Right lobe of liver (tissue), 6 donors: ENCODE results near the gene NEDD4L. TPM values are rescaled to one million over a fixed set of nuclear protein-coding genes. Genes with fewer than 3 reads are reported as not detected.

Experiments
- ATAC-seq, 4 donors: fragments of 200-7000 bp; cut with Tn5 transposase; one replicate each; pipeline ENCODE4 v1.9.1; 2020; ENCODE audit warnings: mild to moderate bottlenecking in 4 of 4, moderate library complexity in 4 of 4
- DNase-seq, 3 donors: peaks; one replicate each; pipeline ENCODE4 v3.0.0-alpha.2; 2020
- H3K27ac ChIP-seq, 3 donors: fragments of 200-600 bp; one replicate each; pipeline ENCODE4 v1.8.0; 2022
- H3K27me3 ChIP-seq, 2 donors: fragments of 200-600 bp; one replicate each; pipeline ENCODE4 v1.8.0; 2022
- H3K36me3 ChIP-seq, 4 donors: fragments of 200-600 bp; sonication (generic) in 1 of 4; one replicate each; pipeline versions ENCODE4 v1.5.1 to v1.8.0; 2017 to 2022; ENCODE audit warnings: control low read depth in 1 of 4
- H3K4me1 ChIP-seq, 4 donors: fragments of 200-600 bp; sonication (generic) in 1 of 4; one replicate each; pipeline versions ENCODE4 v1.5.1 to v1.8.0; 2017 to 2022; ENCODE audit warnings: control low read depth in 1 of 4
- H3K4me3 ChIP-seq, 3 donors: fragments of 200-600 bp; one replicate each; pipeline ENCODE4 v1.8.0; 2022
- H3K9me3 ChIP-seq, 4 donors: fragments of 200-600 bp; sonication (generic) in 1 of 4; one replicate each; pipeline versions ENCODE4 v1.5.1 to v1.8.0; 2017 to 2022; ENCODE audit warnings: control low read depth in 1 of 4
- POLR2A ChIP-seq: fragments of 450-650 bp; IDR thresholded peaks from one replicate; pipeline ENCODE4 v1.6.1; 2017; ENCODE audit warnings: antibody characterized with exemption, mild to moderate bottlenecking
- WGBS: methylation state at CpG from one replicate; pipeline ENCODE4 v1.1.6; 2018; ENCODE audit warnings: low coverage, low lambda C conversion rate; ENCODE audit not compliant: insufficient coverage; ENCODE audit errors: missing lambda C conversion rate; 5-methylcytosine and 5-hydroxymethylcytosine counted together
- intact Hi-C, 2 donors: fragments of 100-400 bp; cut with DNase I; formaldehyde crosslinking; loops; one replicate each; pipeline versions ENCODE4 v1.11.2 to v1.14.1; 2022
- total RNA-seq, 6 experiments: library from RNA; depleted of rRNA in 2 of 6; stranded (reverse); fragments of >200 nt in 2 of 6; fragmentation: NEBNext Ultra II Directional in 3 of 6; extraction: Animal tissue kit (Norgen Biotek cat#: 25700) in 3 of 6; gene quantifications; one replicate each; pipeline versions ENCODE4 v1.1.0 to v1.2.4, GENCODE V29; 2016 to 2023
- TF ChIP-seq, protein P1 (sequence below), 4 donors: fragments of 200-600 bp in 3 of 4; fragments of 450-650 bp in 1 of 4; IDR thresholded peaks; one replicate each; pipeline versions ENCODE4 v1.5.1 to v1.8.0; 2016 to 2022; ENCODE audit warnings: antibody characterized with exemption in 4 of 4, mild to moderate bottlenecking in 2 of 4
- donor health status: DM: no; HTN: yes; CAD: no.
- donor health status: DM: no; HTN: no; CAD: no.
- donor health status: DM: no; HTN: no; CAD: no.
- donor health status: DM: no; HTN: yes; CAD: no.
- donor health status: DM: no; HTN: yes; CAD: no.

NEDD4L gene
- total RNA-seq, 6 experiments from 2014 or later: 21.5 to 41.0 (median 33.2) TPM

DNA sequence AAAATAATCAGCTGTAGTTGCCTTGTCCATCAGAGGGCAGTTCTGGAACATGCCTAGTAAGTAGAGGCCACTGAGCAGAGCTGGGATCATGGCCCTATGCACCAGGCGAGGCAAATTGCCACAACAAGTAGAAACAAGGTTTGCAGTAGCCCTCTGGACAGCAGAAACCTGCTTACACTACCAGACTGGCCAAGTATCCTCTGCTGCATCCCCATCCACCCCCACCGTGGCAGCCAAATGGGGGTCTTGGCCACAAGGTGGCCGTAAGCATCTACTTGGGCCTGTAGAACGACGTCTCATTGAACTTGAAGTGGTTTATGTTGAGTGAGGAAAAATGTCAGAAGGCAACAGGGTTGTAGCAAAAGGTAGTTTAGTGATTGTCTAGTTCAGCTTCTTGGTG lies 343.7 kb downstream of the NEDD4L start:
- H3K4me1 ChIP-seq: no peaks in the 10 kb centered on the region
- intact Hi-C loops: no loop called here
- no peaks in the 10 kb centered on the region for H3K27me3 ChIP-seq
- H3K27ac ChIP-seq: no peak overlapping the region
- no peak overlapping the region for H3K4me3 ChIP-seq
- DNase-seq: no peak
- ATAC-seq: no peak
- peaks cover 0 to 9% (median 3%) of the 10 kb centered on the region in 4 donors for H3K36me3 ChIP-seq
- WGBS: 98% methylated on average over 5 of the region's 5 CpGs
- TF ChIP-seq POLR2A: no peak
- TF ChIP-seq, protein P1, sequence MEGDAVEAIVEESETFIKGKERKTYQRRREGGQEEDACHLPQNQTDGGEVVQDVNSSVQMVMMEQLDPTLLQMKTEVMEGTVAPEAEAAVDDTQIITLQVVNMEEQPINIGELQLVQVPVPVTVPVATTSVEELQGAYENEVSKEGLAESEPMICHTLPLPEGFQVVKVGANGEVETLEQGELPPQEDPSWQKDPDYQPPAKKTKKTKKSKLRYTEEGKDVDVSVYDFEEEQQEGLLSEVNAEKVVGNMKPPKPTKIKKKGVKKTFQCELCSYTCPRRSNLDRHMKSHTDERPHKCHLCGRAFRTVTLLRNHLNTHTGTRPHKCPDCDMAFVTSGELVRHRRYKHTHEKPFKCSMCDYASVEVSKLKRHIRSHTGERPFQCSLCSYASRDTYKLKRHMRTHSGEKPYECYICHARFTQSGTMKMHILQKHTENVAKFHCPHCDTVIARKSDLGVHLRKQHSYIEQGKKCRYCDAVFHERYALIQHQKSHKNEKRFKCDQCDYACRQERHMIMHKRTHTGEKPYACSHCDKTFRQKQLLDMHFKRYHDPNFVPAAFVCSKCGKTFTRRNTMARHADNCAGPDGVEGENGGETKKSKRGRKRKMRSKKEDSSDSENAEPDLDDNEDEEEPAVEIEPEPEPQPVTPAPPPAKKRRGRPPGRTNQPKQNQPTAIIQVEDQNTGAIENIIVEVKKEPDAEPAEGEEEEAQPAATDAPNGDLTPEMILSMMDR (IDR thresholded peaks at IDR 0.05): no peak
- H3K9me3 ChIP-seq: no peaks in the 10 kb centered on the region

DNA sequence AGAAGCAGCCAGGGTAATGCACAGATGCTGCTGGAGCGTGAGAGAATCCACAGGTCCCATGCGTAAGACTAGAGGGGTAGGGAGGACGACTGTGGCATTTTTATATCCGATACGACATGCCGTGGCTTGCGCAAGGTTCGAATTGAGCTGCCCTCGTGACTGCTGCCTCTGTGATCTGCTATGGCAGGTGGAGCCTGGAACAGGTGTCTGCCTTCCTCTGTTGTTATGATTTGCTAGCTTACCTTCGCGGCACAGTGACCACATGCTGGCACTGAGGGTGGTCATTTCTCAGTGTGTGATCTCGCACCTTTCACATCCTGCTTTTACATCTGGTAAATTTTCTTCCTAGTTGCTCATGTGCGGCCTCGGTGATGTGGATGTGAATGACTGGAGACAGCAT lies 344.7 kb downstream of the NEDD4L start:
- ATAC-seq: no peak
- 91% methylated on average over 11 of the region's 14 CpGs for WGBS
- Histone ChIP-seq H3K9me3 (no peaks in the 10 kb centered on the region), H3K4me3 (no peak overlapping the region), H3K4me1 (no peaks in the 10 kb centered on the region), H3K27me3 (no peaks in the 10 kb centered on the region), H3K27ac (no peak overlapping the region), H3K36me3 (peaks cover 0 to 9% (median 3%) of the 10 kb centered on the region in 4 donors)
- TF ChIP-seq, protein P1 (IDR thresholded peaks at IDR 0.05): no peak
- no peak for TF ChIP-seq POLR2A
- DNase-seq: peak in 1 of 3 donors; percentile 16
- intact Hi-C loops: no loop called here

DNA sequence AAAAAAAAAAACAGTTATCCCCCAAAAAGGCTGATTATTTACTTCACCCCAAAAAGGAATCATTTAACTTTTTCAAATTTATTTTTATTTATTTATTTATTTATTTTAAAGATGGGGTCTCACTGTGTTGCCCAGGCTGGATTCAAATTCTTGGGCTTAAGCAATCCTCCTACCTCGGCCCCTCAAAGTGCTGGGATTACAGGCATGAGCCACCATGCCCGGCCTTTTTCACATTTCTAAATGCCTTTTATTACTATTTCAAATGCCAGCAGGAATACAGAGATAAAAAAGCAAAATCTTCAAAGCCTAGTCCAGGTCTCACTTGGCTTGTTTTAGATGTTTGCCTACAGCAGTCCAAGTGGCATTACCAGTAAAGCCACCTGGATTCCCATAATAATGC lies 345.7 kb downstream of the NEDD4L start:
- H3K9me3 ChIP-seq: no peaks in the 10 kb centered on the region
- no peak for TF ChIP-seq POLR2A
- TF ChIP-seq, protein P1 (IDR thresholded peaks at IDR 0.05): no peak
- DNase-seq: peak in 1 of 3 donors; percentile 1
- H3K4me3 ChIP-seq: no peak overlapping the region
- no peaks in the 10 kb centered on the region for H3K4me1 ChIP-seq
- H3K36me3 ChIP-seq: peaks cover 0 to 9% (median 3%) of the 10 kb centered on the region in 4 donors
- 94% methylated on average over 2 of the region's 2 CpGs for WGBS
- intact Hi-C loops: no loop called here
- H3K27me3 ChIP-seq: no peaks in the 10 kb centered on the region
- no peak for ATAC-seq
- no peak overlapping the region for H3K27ac ChIP-seq

DNA sequence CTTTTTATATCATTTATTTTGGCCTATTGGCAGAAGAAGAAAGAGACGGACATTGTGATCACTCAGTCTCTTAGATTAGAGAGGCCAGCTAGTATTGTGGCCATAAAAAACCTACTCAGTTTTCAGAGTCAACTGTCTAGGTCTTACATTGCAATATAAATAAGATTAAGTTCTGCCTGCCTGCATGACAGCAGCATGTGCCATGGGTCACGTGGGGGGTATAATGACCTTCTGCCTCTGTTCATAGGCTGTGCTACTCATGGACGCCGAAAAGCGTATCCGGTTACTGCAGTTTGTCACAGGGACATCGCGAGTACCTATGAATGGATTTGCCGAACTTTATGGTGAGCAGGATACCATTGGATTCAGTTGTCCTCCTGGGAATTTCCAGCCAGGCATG lies 346.4 kb downstream of the NEDD4L start:
- Histone ChIP-seq H3K4me1 (no peaks in the 10 kb centered on the region), H3K27ac (no peak overlapping the region), H3K4me3 (no peak overlapping the region), H3K36me3 (peaks cover 0 to 9% (median 3%) of the 10 kb centered on the region in 4 donors), H3K9me3 (no peaks in the 10 kb centered on the region), H3K27me3 (no peaks in the 10 kb centered on the region)
- TF ChIP-seq, protein P1 (IDR thresholded peaks at IDR 0.05): no peak
- no peak for TF ChIP-seq POLR2A
- 100% methylated on average over 7 of the region's 9 CpGs for WGBS
- ATAC-seq (no peak), DNase-seq (no peak)
- intact Hi-C loops: no loop called here
